A549 (cell line): ENCODE results near the gene SLC34A2. TPM values are rescaled to one million over a fixed set of nuclear protein-coding genes. Genes with fewer than 3 reads are reported as not detected.

Experiments used
- ATAC-seq, 2 experiments: fragments of 200-7000 bp in 1 of 2; fragments of >200 bp in 1 of 2; cut with Nextera tagmentation in 1 of 2; cut with Tn5 transposase in 1 of 2; 3 replicates each; pipeline versions ENCODE4 v1.8.0 to v1.9.1; 2018 to 2020; ENCODE audit warnings: mild to moderate bottlenecking in 1 of 2, moderate library complexity in 1 of 2
- CTCF ChIA-PET: fragments of 300-600 bp; sonication (Branson Sonifier 250); formaldehyde crosslinking; extraction: SDS; loops from one replicate; lab custom pipeline; 2021; ENCODE audit warnings: antibody characterized with exemption, inconsistent platforms; lab: Yijun Ruan, JAX
- POLR2A ChIA-PET: fragments of 350-600 bp; formaldehyde crosslinking; extraction: SDS; loops from one replicate; lab custom pipeline; 2021; ENCODE audit warnings: antibody characterized with exemption, inconsistent platforms; lab: Yijun Ruan, JAX
- DNase-seq, 2 experiments: peaks; one replicate each; pipeline versions ENCODE4 v3.0.0 to v3.0.0-alpha.2; 2011 to 2016; ENCODE audit warnings: low read depth in 1 of 2, low spot score in 1 of 2
- FAIRE-seq: peaks from 2 replicates; lab custom pipeline; 2011; peaks lifted over from hg19 to GRCh38; lab: Jason Lieb, UNC
- H3K27ac ChIP-seq, 2 experiments: fragments of >200 bp; sonication (Bioruptor Twin); formaldehyde crosslinking; 3 replicates each; pipeline ENCODE4 v1.5.1; 2016 to 2017
- H3K4me1 ChIP-seq: fragments of >200 bp; sonication (Bioruptor Twin); formaldehyde crosslinking; 3 replicates; pipeline ENCODE4 v1.6.1; 2016
- H3K4me2 ChIP-seq: fragments of >200 bp; sonication (Bioruptor Twin); formaldehyde crosslinking; 3 replicates; pipeline ENCODE4 v1.6.1; 2016
- H3K4me3 ChIP-seq: fragments of >200 bp; sonication (Bioruptor Twin); formaldehyde crosslinking; 3 replicates; pipeline ENCODE4 v1.5.1; 2016
- H3K9me3 ChIP-seq: fragments of >200 bp; sonication (Bioruptor Twin); formaldehyde crosslinking; 3 replicates; pipeline ENCODE4 v1.6.1; 2016
- ATOH8 ChIP-seq: fragments of 250-450 bp; sonication (Bioruptor Pico); IDR thresholded peaks from 2 replicates; pipeline ENCODE4 v1.5.0; 2020; ENCODE audit warnings: low read depth, mild to moderate bottlenecking, moderate library complexity
- BCL3 ChIP-seq: fragments of >200 bp; sonication (Bioruptor Twin); formaldehyde crosslinking; IDR thresholded peaks from 3 replicates; pipeline ENCODE4 v1.6.1; 2016
- CBX8 ChIP-seq: fragments of 200-600 bp; sonication (generic); IDR thresholded peaks from 2 replicates; pipeline ENCODE4 v1.6.1; 2016
- CEBPB ChIP-seq, 2 experiments: fragments of >200 bp in 1 of 2; sonication (Bioruptor Twin) in 1 of 2; formaldehyde crosslinking in 1 of 2; IDR thresholded peaks; 2 replicates each; pipeline ENCODE4 v1.6.1; 2012 to 2016
- ESRRA ChIP-seq: fragments of 150-350 bp; IDR thresholded peaks from 2 replicates; pipeline ENCODE4 v1.6.1; 2014; ENCODE audit warnings: mild to moderate bottlenecking, low read length, borderline replicate concordance
- FOSL2 ChIP-seq, 2 experiments: fragments of 450-650 bp in 1 of 2; fragments of >200 bp in 1 of 2; sonication (Bioruptor Twin) in 1 of 2; formaldehyde crosslinking; IDR thresholded peaks; 2 replicates each; pipeline versions ENCODE4 v1.5.0 to v1.6.1; 2016 to 2020; ENCODE audit warnings: mild to moderate bottlenecking in 1 of 2, moderate library complexity in 1 of 2
- GATA3 ChIP-seq: IDR thresholded peaks from 2 replicates; pipeline ENCODE4 v1.6.1; 2012; ENCODE audit warnings: borderline replicate concordance
- HEYL ChIP-seq: fragments of 250-450 bp; sonication (Bioruptor Pico); IDR thresholded peaks from 2 replicates; pipeline ENCODE4 v1.8.0; 2021; ENCODE audit warnings: mild to moderate bottlenecking, moderate library complexity
- HMGXB4 ChIP-seq: fragments of 250-450 bp; sonication (Bioruptor Pico); IDR thresholded peaks from 2 replicates; pipeline ENCODE4 v1.5.0; 2021; ENCODE audit warnings: mild to moderate bottlenecking, moderate library complexity, borderline replicate concordance
- MAFK ChIP-seq: fragments of 450-650 bp; IDR thresholded peaks from 2 replicates; pipeline ENCODE4 v1.6.1; 2014; ENCODE audit not compliant: partially characterized antibody
- MAX ChIP-seq: IDR thresholded peaks from 2 replicates; pipeline ENCODE4 v1.6.1; 2012
- NFE2L2 ChIP-seq: fragments of 150-350 bp; conservative IDR thresholded peaks from 2 replicates; pipeline ENCODE4 v1.6.1; 2014; ENCODE audit warnings: low read length
- PBX3 ChIP-seq: IDR thresholded peaks from 2 replicates; pipeline ENCODE4 v1.6.1; 2012
- PHF8 ChIP-seq: fragments of 200-600 bp; sonication (generic); IDR thresholded peaks from 2 replicates; pipeline ENCODE4 v1.6.1; 2016; ENCODE audit warnings: low read depth, mild to moderate bottlenecking, antibody characterized with exemption, moderate library complexity, borderline replicate concordance
- RARB ChIP-seq: fragments of 250-450 bp; sonication (Bioruptor Pico); IDR thresholded peaks from 2 replicates; pipeline ENCODE4 v1.8.0; 2021; ENCODE audit warnings: mild to moderate bottlenecking, moderate library complexity
- RCOR1 ChIP-seq: fragments of 150-350 bp; IDR thresholded peaks from 2 replicates; pipeline ENCODE4 v1.6.1; 2014; ENCODE audit warnings: antibody characterized with exemption, low read length, low read depth
- REST ChIP-seq: fragments of 200-600 bp; sonication (generic); IDR thresholded peaks from 2 replicates; pipeline ENCODE4 v1.6.1; 2016; ENCODE audit warnings: antibody characterized with exemption, mild to moderate bottlenecking, moderate library complexity
- SMC3 ChIP-seq: fragments of >200 bp; sonication (Bioruptor Twin); formaldehyde crosslinking; IDR thresholded peaks from 3 replicates; pipeline ENCODE4 v1.6.1; 2018; ENCODE audit warnings: inconsistent platforms
- SREBF2 ChIP-seq: fragments of 450-650 bp; IDR thresholded peaks from 2 replicates; pipeline ENCODE4 v1.6.1; 2014; ENCODE audit warnings: mild to moderate bottlenecking, moderate library complexity
- TFCP2L1 ChIP-seq: fragments of 250-450 bp; sonication (Bioruptor Pico); IDR thresholded peaks from 2 replicates; pipeline ENCODE4 v1.5.0; 2021; ENCODE audit warnings: mild to moderate bottlenecking
- ZSCAN20 ChIP-seq: fragments of 250-450 bp; sonication (Bioruptor Pico); IDR thresholded peaks from 2 replicates; pipeline ENCODE4 v1.8.0; 2022; ENCODE audit warnings: mild to moderate bottlenecking, moderate library complexity
- WGBS: methylation state at CpG from one replicate; pipeline ENCODE4 v1.1.6; 2017; ENCODE audit errors: missing lambda C conversion rate; 5-methylcytosine and 5-hydroxymethylcytosine counted together
- polyA plus RNA-seq, 4 experiments: library from polyadenylated mRNA; depleted of rRNA in 3 of 4; stranded (reverse); fragments of >200 nt; fragmentation: RNase III in 1 of 4; extraction: RNeasy Plus Mini Kit Qiagen cat#74134 plus additional on column Dnase treatment in 1 of 4; gene quantifications; 2 replicates in 3 of 4; 3 replicates in 1 of 4; pipeline ENCODE4 v1.2.3, GENCODE V29; 2011 to 2017

SLC34A2 gene
- polyA plus RNA-seq, 2 of the 4 experiments (the other 2 are of a cell fraction) = 0.03 to 0.08 TPM

GRCh38 chr4:25632135-25632534 lies 23.5 kb upstream of the SLC34A2 start:
- ChIA-PET POLR2A (no interaction called here), CTCF (no interaction called here)
- no peak for FAIRE-seq
- Histone ChIP-seq H3K4me1 (peaks cover 9% of the 10 kb centered on the region), H3K4me3 (no peak overlapping the region), H3K9me3 (no peaks in the 10 kb centered on the region)
- no peak for ATAC-seq
- DNase-seq = peak in 1 of 2 experiments; percentile 44
- TF ChIP-seq TFCP2L1 (CRISPR knock-in tag) (no peak), CEBPB (IDR thresholded peaks at IDR 0.05) (no peak), PBX3 (no peak), FOSL2 (IDR thresholded peaks at IDR 0.05) (no peak), FOSL2 (CRISPR knock-in tag; IDR thresholded peaks at IDR 0.05) (peak; percentile 37), MAX (0 out of 2 replicates have a peak, but pooled peaks have one; percentile 21), RARB (no peak)
- TF ChIP-seq, all 56 proteins: peak for 2
- Histone ChIP-seq H3K4me2 (peak overlapping the region; percentile 41), H3K27ac (no peak overlapping the region)
- WGBS = 4% methylated on average over 4 of the region's 4 CpGs

GRCh38 chr4:25633541-25633940 lies 22.1 kb upstream of the SLC34A2 start:
- WGBS = 85% methylated on average over 4 of the region's 4 CpGs
- Histone ChIP-seq H3K4me1 (peaks cover 9% of the 10 kb centered on the region), H3K27ac (no peak overlapping the region), H3K4me3 (no peak overlapping the region)
- CTCF ChIA-PET = no interaction called here
- POLR2A ChIA-PET = no interaction called here
- no peak for FAIRE-seq
- TF ChIP-seq FOSL2 (IDR thresholded peaks at IDR 0.05) = no peak
- TF ChIP-seq FOSL2 (CRISPR knock-in tag; IDR thresholded peaks at IDR 0.05) = no peak
- TF ChIP-seq NFE2L2 = no peak
- TF ChIP-seq RARB = no peak
- no peak for TF ChIP-seq MAFK
- TF ChIP-seq ATOH8 (CRISPR knock-in tag) = no peak
- TF ChIP-seq HMGXB4 (CRISPR knock-in tag) = no peak
- no peak for TF ChIP-seq GATA3
- no peak for TF ChIP-seq SMC3
- no peak for TF ChIP-seq CBX8
- TF ChIP-seq TFCP2L1 (CRISPR knock-in tag) = no peak
- no peak for TF ChIP-seq ZSCAN20 (CRISPR knock-in tag)
- TF ChIP-seq CEBPB (IDR thresholded peaks at IDR 0.05) = no peak
- TF ChIP-seq RCOR1 = no peak
- TF ChIP-seq BCL3 = no peak
- TF ChIP-seq PHF8 = no peak
- TF ChIP-seq SREBF2 = no peak
- TF ChIP-seq HEYL = no peak
- no peak for TF ChIP-seq REST
- no peak for TF ChIP-seq ESRRA
- TF ChIP-seq, all 56 proteins: peak for 0
- ATAC-seq (no peak), DNase-seq (no peak)
- Histone ChIP-seq H3K4me2 (no peak overlapping the region), H3K9me3 (no peaks in the 10 kb centered on the region)
